ENCODE results near the gene RIPPLY3.
"Not testable (repeated sequence)": the region's sequence is repeated elsewhere in the genome, so short reads cannot be mapped to it uniquely, and the experiment has no call there.

RIPPLY3 gene

DNA sequence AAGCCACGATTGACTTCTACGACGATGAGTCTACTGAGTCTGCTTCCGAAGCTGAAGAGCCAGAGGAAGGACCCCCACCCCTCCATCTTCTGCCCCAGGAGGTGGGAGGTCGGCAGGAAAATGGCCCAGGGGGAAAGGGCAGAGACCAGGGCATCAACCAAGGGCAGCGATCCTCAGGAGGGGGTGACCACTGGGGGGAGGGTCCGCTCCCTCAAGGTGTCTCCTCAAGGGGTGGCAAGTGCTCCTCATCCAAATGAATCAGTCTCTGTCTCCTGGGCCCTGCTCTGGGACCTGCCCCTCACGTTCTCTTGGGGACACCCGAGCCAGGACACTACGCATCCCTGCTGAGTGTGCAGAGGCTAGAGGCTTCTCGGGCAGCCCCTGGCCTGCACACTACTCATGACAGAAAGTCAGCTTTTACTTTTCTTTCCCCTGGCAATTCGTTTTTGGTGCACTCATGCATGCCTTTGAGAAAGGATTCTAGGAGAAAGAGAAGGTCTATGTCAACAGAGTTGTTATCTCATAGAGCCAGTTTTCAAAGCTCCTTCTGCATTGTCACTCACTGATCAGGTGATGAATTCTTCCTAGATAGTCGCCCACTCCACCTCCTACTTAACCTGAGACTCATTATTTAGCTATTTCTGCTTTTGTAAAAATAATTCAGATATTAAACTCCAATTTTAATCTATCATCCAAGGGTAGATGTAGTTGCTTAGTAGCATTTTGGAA is 11.6 kb downstream of the RIPPLY3 start:
- no peak for DNase-seq (ENCODE audit: low read depth in 3 of 3)

DNA sequence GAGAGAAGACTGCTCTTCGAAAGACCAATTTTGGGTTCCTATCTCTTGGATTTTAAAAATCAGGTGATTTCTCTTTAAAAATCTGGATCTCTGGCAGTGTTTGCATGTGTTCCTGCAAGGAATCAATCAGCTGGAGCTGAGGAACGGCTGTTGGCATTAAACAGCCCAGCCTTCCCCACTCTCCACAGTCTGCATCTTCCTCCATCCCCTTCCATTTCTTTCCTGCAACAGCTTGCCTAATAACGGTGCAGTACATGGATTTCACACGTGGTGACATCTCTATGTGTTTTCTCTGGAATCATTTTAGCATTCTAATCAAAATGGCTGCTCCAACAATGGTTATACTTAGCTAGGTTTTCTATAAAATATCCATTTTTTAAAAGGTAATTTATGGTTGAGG is 20.0 kb downstream of the RIPPLY3 start:
- no peak for DNase-seq (ENCODE audit: low read depth in 3 of 3)

DNA sequence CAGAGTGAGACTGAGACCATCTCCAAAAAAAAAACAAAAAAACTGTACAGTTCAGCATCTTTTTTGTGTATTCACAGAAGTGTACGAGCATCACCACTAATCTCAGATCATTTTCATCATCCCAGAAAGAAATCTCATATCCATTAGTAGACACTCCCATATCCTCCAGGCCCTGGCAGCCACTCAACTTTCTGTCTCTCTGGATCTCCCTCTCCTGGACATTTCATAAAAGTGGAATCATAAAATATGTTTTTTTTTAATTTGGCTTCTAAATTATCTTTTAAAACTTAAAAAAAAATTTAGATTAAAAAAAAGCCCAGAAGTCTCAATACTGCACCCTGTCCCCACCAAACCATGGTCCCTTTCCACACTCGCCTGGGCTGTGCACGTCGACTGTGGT is 22.1 kb downstream of the RIPPLY3 start:
- no peak for DNase-seq (ENCODE audit: low read depth in 3 of 3)

DNA sequence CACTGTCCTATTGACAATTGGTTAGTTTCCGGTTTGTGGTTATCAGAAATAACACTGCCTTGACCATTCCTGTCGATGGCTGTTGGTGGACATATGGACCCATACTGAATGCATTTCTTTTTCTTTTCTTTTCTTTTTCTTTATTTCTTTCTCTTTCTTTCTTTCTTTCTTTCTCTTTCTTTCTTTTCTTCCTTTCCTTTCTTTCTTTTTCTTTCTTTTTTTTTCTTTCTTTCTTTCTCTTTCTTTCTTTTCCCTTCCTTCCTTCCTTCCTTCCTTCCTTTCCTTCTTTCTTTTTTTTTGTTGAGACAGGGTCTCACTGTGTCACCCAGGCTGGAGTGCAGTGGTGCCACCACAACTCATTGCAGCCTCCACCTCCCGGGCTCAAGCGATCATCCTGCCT is 24.4 kb downstream of the RIPPLY3 start:
- DNase-seq (ENCODE audit: low read depth in 3 of 3) = no peak

DNA sequence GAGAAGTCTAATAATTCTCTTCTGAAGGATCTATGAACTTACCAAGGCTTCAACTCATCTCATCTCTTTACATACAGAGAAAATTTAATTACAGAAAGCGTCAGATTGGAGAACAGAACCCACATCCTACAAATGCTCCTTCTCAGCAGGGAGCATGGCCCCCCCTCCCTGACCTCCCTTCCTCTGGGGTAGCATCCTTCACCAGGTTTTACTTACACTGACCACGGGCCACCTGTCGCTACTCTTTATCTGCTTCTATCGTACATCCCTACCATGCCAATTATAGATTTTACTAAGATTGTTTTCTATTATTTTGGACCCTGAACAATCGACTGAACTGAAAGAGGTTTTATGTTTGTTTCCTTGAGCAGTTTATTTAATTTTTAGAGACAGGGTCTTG is 25.8 kb downstream of the RIPPLY3 start:
- DNase-seq (ENCODE audit: low read depth in 3 of 3) = no peak

DNA sequence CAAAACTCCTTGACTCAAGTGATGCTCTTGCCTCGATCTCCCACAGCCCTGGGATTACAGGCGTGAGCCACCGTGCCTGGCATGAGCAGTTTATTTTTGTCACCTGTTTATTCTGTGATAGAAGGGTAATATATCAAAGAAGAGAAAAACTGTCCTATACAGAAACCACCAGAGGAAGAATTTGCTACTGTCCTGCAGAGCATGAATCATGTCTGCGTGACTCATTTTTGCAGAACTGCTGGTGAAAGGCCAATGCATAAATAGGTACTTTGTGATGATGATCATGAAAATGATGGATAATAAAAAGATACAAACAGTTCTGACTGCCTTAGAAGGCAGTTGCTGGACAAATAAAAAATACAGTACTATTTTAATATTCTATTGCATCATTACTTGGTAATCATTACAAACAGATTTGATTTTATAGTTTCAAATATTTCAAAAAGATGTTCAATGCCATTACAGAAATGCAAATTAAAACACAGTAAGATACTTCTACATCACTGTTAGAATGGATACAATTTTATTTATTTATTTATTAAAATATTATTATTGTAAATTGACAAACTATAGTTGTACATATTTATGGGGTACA is 26.5 kb downstream of the RIPPLY3 start:
- no peak for DNase-seq (ENCODE audit: low read depth in 3 of 3)

DNA sequence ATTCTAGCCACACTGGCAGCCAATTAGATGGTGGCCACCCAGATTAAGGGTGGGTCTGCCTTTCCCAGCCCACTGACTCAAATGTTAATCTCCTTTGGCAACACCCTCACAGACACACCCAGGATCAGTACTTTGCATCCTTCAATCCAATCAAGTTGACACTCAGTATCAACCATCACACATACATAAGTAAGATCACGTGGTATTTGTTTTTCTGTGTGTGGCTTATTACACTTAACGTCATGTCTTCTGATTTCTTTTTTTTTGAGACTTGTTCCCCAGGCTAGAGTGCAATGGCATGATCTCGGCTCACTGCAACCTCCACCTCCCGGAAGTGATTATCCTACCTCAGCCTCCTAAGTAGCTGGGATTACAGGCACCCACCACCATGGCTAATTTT is 27.9 kb downstream of the RIPPLY3 start:
- not testable (repeated sequence) for DNase-seq (ENCODE audit: low read depth in 3 of 3)

DNA sequence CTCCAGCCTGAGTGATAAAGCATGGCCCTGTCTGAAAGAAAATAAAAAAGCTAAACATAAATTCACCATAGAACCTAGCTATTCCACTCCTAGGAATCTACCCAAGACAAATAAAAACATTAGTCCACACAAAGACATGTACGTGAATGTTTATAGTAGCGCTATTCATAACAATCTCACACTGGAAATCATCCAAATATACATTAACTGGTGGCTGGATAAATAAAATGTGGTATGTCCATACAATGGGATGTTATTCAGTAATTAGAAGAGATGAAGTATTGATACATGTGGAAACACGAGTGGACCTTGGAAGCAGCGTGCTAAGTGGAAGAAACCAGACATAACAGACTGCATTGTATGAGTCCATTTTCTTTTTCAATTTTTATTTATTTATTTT is 29.7 kb downstream of the RIPPLY3 start:
- no peak for DNase-seq (ENCODE audit: low read depth in 3 of 3)

DNA sequence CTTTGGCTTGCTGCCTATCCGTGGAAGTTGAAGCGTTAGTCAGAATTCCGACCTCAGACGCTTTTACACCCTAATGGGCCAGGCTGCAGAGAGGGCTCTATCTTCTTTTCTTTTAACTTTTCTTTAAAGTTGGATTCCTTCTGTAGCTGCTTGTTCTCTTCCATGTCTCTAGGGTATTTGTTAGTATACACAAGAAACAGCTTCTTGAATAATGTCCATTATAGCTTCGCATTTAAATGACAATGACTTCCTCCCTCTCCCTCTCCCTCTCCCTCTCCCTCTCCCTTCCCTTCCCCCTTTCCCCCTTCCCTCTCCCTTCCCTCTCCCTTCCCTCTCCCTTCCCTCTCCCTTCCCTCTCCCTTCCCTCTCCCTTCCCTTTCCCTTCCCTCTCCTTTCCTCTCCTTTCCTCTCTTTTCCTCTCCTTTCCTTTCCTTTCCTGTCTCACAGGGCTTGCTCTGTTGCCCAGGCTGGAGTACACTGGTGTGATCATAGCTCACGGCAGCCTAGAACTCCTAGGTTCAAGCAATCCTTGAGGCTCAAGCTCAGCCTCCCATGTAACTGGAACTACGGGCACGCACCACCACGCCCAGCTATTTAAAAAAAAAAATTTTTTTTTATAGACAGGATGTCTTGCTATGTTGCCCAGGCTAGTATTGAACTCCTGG is 33.0 kb downstream of the RIPPLY3 start:
- no peak for DNase-seq (ENCODE audit: low read depth in 3 of 3)

DNA sequence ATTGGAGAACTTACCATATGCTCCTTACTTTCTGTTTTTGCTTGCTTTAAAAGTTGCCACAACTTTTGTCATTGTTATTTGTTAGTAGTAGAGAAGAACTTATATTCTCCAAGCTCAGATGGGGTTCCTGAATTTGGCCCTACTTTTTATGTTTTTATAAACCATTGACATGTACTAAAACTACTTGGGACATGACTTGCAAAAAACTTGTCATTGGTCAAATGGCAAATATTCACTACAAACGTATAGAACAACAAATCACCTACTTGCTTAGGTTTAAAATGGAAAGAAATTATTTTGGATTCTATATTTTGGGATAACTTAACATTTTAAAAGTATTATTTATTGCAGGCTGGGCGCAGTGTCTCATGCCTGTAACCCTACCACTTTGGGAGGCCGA is 33.7 kb downstream of the RIPPLY3 start:
- no peak for DNase-seq (ENCODE audit: low read depth in 3 of 3)

DNA sequence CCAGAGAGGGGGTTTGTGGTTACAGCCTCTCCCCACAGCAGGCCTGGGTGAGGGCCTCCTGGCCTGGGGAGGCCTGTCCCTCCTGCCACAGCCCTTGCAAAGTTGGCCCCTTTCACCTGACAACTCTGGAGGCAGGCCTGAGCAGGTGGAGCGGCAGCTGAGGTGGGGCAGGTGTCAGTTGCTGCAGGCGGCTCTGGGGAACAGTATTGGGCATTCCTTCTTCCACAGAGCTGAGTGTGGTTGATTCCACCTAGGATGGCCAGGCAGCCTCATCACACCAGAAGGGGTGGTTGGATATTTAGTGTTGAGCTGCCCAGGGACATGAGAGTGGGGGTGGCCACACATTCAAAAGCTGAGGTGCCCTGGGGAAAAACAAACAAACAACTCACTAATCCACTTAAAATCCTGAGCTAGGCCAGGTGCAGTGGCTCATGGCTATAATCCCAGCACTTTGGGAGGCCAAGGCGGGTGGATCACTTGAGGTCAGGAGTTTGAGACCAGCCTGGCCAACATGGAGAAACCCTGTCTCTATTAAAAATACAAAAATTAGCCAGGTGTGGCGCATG is 35.3 kb downstream of the RIPPLY3 start:
- no peak for DNase-seq (ENCODE audit: low read depth in 3 of 3)

DNA sequence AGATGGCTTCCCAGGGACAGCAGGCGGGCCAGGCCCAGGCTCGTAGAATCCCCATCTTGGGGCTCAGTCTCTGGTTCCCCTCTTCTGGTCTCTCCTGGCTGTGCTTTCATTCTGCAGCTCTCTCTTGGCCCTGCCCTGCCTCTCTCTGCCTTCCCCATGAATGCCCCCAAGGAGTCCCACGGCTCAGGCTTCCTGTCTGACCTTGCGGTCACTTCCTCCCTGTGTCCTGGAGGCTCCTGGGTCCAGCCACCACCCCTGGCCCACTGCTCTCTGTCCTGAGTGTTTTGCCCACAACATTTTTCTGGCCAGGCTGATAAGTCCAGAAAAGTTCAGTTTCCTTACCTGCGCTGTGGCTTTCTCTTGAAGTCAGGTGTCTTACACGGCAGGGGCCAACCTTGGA is 37.3 kb downstream of the RIPPLY3 start:
- no peak for DNase-seq (ENCODE audit: low read depth in 3 of 3)

DNA sequence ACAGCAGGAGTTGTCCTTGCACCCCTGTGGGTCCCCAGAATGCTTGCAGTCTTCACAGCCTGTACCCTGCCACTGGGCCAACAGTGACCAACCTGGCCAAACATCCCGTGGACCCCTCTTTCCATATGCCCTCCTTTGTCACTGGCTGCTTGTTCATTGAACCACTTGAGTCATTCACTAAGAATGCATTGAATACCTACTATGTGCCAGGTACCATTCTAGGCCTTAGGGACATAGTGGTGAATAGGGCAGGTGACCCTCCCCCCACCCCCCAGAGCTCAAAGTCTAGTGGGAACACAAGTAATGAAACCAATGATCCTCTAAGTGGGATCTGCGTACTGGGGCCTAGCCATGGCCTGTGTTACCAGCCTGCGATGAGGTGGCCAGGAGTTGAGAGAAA is 38.1 kb downstream of the RIPPLY3 start:
- DNase-seq (ENCODE audit: low read depth in 3 of 3) = no peak

DNA sequence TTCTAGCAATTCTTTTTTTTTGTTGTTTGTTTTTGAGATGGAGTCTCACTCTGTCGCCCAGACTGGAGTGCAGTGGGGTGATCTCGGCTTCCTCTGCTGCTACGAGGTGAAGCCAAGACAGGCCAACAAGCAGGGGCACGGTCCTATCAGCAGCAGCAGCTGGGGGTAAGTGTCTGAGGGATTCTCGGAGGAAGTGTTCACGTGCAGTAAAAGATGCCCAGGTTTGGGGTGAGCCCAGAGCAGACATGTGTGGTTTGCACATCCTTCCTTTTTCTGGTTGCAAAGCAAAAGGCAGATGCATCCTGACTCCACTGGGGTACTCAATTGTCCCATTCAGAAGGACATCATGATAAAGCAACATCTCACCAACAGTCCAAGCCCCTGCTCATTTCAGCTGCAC is 38.6 kb downstream of the RIPPLY3 start:
- no peak for DNase-seq (ENCODE audit: low read depth in 3 of 3)

DNA sequence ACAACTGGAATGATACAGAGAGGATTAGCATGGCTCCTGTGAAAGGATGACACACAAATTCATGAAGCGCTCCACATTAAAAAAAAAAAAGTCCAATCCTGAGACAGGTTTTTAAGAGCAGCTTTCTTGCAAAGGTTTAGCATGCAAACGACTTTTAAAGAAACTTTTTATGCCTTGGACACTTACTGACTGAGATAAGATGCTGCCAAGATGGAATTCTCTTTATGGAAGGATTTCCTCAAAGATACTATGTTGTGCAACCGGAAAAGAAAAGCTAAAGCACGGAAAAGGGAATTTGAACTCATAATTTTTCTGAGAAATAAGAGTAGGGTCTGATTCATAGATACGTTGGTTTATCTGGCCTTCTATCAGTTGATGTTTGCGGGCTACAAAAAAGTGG is 39.1 kb downstream of the RIPPLY3 start:
- DNase-seq (ENCODE audit: low read depth in 3 of 3) = no peak

DNA sequence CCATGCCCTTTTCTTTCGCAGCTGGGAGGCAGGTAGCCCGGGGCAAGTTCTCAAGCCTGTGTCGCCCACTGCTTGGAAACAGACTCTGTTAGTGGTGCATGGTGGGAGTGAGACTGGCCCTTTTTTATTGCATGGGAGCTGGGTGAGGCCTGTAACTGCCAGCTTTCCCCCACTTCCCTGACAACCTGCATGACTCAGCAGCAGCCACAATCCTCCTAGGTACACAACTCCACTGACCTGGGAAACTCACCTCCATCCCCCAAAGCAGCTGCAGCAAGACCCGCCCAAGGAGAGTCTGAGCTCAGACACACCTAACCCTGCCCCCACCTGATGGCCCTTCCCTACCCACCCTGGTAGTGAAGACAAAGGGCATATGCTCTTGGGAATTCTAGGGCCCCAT is 40.6 kb downstream of the RIPPLY3 start:
- no peak for DNase-seq (ENCODE audit: low read depth in 3 of 3)

DNA sequence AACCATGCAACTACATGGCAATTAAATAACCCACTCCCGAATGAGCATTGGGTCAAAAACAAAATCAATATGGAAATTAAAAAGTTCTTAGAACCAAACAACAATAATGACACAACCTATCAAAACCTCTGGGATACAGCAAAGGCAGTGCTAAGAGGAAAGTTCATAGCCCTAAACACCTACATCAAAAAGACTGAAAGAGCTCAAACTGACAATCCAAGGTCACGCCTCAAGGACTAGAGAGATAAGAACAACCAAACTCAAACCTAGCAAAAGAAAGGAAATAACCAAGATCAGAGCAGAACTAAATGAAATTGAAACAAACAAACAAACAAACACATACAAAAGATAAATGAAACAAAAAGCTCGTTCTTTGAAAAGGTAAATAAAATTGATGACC is 43.2 kb downstream of the RIPPLY3 start:
- DNase-seq (ENCODE audit: low read depth in 3 of 3) = not testable (repeated sequence)

DNA sequence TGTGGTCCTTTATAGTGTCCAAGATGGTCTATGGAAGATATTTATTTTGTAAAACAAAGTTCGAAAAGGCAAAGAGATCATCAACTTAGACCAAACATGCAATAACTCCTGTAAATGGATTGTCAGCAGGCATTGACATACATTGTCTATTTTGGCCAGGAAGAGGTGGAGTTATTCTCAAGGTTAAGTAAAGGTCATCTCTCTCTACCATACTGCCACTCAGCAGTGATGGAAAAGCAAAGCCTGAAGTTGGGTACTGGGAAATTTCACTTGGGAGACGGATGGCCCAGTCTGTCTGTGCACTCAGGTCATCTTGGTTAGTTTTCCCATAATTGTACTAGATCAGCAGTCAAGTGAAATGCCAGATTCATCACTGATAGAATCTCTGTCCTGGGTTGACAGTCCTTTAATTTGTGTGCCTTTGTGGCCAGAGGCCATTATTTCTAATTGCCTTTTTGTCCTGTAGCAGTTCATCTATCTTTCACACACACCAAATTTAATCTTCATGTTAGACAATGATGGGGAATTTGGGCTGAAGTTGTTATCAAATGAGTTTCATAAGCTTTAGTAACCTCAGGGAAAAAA is 48.9 kb downstream of the RIPPLY3 start:
- DNase-seq (ENCODE audit: low read depth in 3 of 3) = no peak

DNA sequence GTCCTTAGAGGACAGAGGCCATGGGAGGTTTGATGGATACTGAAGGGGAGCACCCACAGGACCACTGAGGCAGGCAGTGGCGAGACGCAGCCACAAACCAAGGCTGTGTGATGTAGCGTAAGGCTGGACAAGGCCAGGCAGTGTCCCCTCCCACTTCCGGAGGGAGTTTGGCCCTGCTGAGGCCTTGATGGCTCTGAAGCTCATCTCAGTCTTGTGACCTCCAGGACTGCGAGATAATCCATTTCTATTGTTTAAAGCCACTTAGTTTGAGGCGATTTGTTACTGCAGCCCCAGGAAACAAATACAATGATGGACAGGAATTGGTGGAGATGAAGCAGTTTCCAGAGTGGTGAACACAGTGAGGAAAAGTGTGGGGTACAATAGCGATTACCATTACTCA is 51.1 kb downstream of the RIPPLY3 start:
- no peak for DNase-seq (ENCODE audit: low read depth in 3 of 3)

DNA sequence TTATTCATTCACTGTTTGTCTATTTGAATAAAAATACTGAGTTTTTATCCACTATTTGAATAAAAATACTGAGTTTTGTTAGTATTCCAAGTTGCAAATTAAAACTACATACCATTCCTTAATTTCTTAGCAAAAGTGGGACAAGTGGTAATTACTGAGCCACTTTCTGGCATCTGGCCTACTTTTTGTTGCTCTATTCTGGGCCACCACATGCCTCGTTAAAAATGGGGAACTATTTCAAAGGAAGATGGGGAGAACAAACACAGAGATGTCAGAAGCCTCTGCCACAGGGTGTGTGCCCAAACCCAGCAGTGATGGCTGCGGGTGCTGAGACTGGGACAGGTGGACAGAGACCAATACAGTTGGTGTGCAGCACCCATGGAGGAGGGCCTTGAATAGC is 51.8 kb downstream of the RIPPLY3 start:
- no peak for DNase-seq (ENCODE audit: low read depth in 3 of 3)

DNA sequence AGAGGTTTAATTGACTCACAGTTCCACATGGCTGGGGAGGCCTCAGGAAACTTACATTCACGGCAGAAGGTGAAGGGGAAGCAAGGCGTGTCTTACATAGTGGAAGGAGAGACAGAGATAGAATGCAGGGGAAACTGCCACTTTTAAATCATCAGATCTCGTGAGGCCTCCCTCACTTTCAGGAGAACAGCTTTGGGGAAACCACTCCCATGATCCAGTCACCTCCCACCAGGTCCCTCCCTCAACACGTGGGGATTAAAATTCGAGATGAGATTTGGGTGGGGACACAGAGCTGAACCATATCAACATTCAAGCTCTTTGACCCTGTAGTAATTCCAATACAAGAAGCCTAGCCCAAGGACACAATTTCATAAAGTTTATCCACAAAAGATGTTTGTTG is 52.7 kb downstream of the RIPPLY3 start:
- no peak for DNase-seq (ENCODE audit: low read depth in 3 of 3)

DNA sequence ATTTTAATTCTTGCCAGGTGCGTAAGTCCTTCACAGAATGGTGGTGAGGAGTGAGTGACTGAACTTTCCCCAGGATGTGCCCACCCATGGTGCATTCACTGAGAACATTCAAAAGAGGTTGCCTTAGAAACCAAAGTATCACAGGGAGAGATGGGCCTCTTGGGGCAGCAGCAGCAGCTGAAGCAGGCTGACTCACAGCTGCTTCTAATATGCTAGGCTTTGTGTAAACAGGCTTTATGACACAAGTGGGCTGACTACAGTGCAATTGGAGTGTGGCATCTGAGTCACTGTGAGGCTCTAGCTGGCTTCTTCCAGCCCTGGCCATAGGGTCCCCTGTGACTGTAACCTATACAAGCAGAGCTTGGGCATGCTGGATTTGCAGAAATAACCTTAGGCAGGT is 53.8 kb downstream of the RIPPLY3 start:
- no peak for DNase-seq (ENCODE audit: low read depth in 3 of 3)

All from stimulated activated CD4-positive, alpha-beta T cell treated with anti-CD3 and anti-CD28 coated beads, TNF-alpha, amount 100 ng/mL, for 24 hours (primary cell).